Measurements from ENCODE around the gene IL20RB. TPM values are rescaled to one million over a fixed set of nuclear protein-coding genes. Genes with fewer than 3 reads are reported as not detected.

The IL20RB gene
- total and polyA plus RNA-seq, 2 of the 13 experiments (the other 11 are each of a cell fraction or from before 2014, with no cell fraction given) = 0.22 to 0.32 TPM

DNA sequence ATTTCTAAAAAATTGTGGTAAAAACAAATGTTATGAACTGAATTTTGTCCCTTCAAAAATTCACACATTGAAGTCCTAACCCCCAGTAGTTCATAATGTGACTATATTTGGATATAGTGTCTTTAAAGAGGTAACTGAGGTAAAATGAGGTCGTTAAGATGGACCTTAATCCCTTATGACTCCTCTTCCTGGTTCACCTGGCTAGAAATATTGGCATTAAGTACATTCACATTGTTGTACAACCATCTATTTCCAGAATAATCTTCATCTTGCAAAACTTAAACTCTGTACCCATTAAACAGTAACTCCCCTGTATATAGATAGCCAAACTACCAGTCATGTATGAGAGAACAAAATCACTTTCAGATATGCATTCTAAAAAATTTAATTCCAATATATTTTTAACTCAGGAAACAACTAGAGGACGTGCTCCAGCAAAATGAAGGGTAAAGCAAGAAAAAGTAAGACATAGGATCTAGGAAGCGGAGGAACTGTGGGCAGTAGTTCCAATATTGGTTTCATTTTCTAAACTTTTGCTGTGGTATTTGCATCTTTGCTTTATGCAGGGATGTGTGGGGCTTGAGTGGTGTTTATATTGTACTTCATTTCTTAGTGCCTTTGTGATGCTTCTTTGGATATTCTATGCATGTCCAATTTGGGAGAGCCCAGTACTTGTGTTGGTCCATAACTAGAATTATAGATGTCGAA lies 36.7 kb upstream of the IL20RB start:
- Histone ChIP-seq H3K4me1 (ENCODE audit: insufficient read depth, low read length) (peaks cover 11% of the 10 kb centered on the region; the same call in 1 of the 2 replicates), H4K20me1 (ENCODE audit: insufficient read depth, low read length) (0 out of 2 replicates have a peak, but pooled peaks cover 7% of the 10 kb centered on the region), H3K4me2 (ENCODE audit: low read depth, low read length) (no peak overlapping the region), H3K36me3 (replicated peaks in 1 of 2; ENCODE audit: control insufficient read depth in 1 of 2, insufficient read depth in 2 of 2, low read length in 2 of 2) (no peaks in the 10 kb centered on the region), H3K9ac (ENCODE audit: insufficient read depth, low read depth, low read length) (no peak overlapping the region), H3K27ac (ENCODE audit: extremely low read length, insufficient read depth, low read length) (no peak overlapping the region), H3K27me3 (ENCODE audit: control insufficient read depth in 1 of 2, insufficient read depth in 2 of 2, low read length in 2 of 2) (no peaks in the 10 kb centered on the region), H3K9me3 (ENCODE audit: low read length) (no peaks in the 10 kb centered on the region), H2AFZ (ENCODE audit: low read length) (no peak overlapping the region), H3K79me2 (ENCODE audit: insufficient read depth, low read length) (peaks cover 52% of the 10 kb centered on the region), H3K4me3 (replicated peaks in 1 of 3; ENCODE audit: insufficient read depth in 1 of 3, low read depth in 2 of 3, low read length in 3 of 3) (no peak overlapping the region)
- DNase-seq (ENCODE audit: low spot score) = no peak
- ChIA-PET POLR2A (no interaction called here), CTCF (ENCODE audit: low intra/inter-chr PET ratio, low total read pairs) (no interaction called here)
- in situ Hi-C loops (cut with HindIII; ENCODE audit: extremely low pct_ligation_motif_present, low pct_unique_long_range_greater_than_20kb) = no loop called here
- WGBS (ENCODE audit: low lambda C conversion rate) = 89% methylated on average over 4 of the region's 4 CpGs
- intact Hi-C loops (cut with micrococcal nuclease; ENCODE audit: unreplicated experiment) = no loop called here
- FAIRE-seq = no peak
- no TSS peak for BruUV-seq (replicated peaks)
- TF ChIP-seq RARA (CRISPR knock-in tag; IDR thresholded peaks at IDR 0.05) (no peak), SSRP1 (CRISPR knock-in tag; IDR thresholded peaks at IDR 0.05) (no peak), ESRRA (CRISPR knock-in tag; IDR thresholded peaks at IDR 0.05; ENCODE audit: low read depth) (no peak), HMGXB4 (CRISPR knock-in tag; IDR thresholded peaks at IDR 0.05; ENCODE audit: borderline replicate concordance in 1 of 2, low read depth in 1 of 2) (no peak), ZNF83 (CRISPR knock-in tag; IDR thresholded peaks at IDR 0.05; ENCODE audit: borderline replicate concordance) (no peak), ZFYVE20 (CRISPR knock-in tag; IDR thresholded peaks at IDR 0.05; ENCODE audit: borderline replicate concordance, low read depth) (no peak), ZNF790 (CRISPR knock-in tag; IDR thresholded peaks at IDR 0.05; ENCODE audit: borderline replicate concordance) (no peak), PLRG1 (conservative IDR thresholded peaks at IDR 0.05) (no peak), ZNF615 (CRISPR knock-in tag; IDR thresholded peaks at IDR 0.05; ENCODE audit: borderline replicate concordance) (no peak), SP140L (CRISPR knock-in tag; IDR thresholded peaks at IDR 0.05; ENCODE audit: borderline replicate concordance) (no peak)
- ATAC-seq = no peak

Data from HepG2 (cell line).